ENCODE measurements around the gene NDUFS2.

Gene NDUFS2

GRCh38 chr1:161172776-161173376 is 29.3 kb upstream of the NDUFS2 start:
- DNase-seq (ENCODE audit: low read depth) = no peak

- no peak for DNase-seq (ENCODE audit: low read depth)
Observed at GRCh38 chr1:161173711-161174110, 28.5 kb upstream of the NDUFS2 start.

- DNase-seq (ENCODE audit: low read depth) = no peak
Observed at GRCh38 chr1:161174911-161175310, 27.3 kb upstream of the NDUFS2 start.

GRCh38 chr1:161175771-161176453 is 26.3 kb upstream of the NDUFS2 start:
- DNase-seq (ENCODE audit: low read depth) = no peak

- DNase-seq (ENCODE audit: low read depth) = no peak
Observed at GRCh38 chr1:161176468-161177111, 25.6 kb upstream of the NDUFS2 start.

GRCh38 chr1:161177112-161177935 is 24.8 kb upstream of the NDUFS2 start, which contains the start of gene B4GALT3:
TSS of gene B4GALT3 (minus strand) at chr1:161177507. CDS start at chr1:161176060, 1,447 bp downstream.
- DNase-seq (ENCODE audit: low read depth) = peak; percentile 93

GRCh38 chr1:161177936-161178244 is 24.3 kb upstream of the NDUFS2 start:
- DNase-seq (ENCODE audit: low read depth) = no peak

- no peak for DNase-seq (ENCODE audit: low read depth)
Observed at GRCh38 chr1:161179698-161180097, 22.5 kb upstream of the NDUFS2 start.

- no peak for DNase-seq (ENCODE audit: low read depth)
Observed at GRCh38 chr1:161180639-161181038, 21.5 kb upstream of the NDUFS2 start.

- no peak for DNase-seq (ENCODE audit: low read depth)
Observed at GRCh38 chr1:161182214-161182613, 20.0 kb upstream of the NDUFS2 start.

- DNase-seq (ENCODE audit: low read depth) = peak; percentile 47
Observed at GRCh38 chr1:161185282-161185682, 16.9 kb upstream of the NDUFS2 start.

GRCh38 chr1:161185732-161186311 is 16.3 kb upstream of the NDUFS2 start:
- DNase-seq (ENCODE audit: low read depth) = no peak

GRCh38 chr1:161187311-161187710 is 14.9 kb upstream of the NDUFS2 start:
- DNase-seq (ENCODE audit: low read depth) = no peak

- no peak for DNase-seq (ENCODE audit: low read depth)
Observed at GRCh38 chr1:161188381-161188780, 13.8 kb upstream of the NDUFS2 start.

GRCh38 chr1:161189036-161189435 is 13.1 kb upstream of the NDUFS2 start:
- DNase-seq (ENCODE audit: low read depth) = no peak

GRCh38 chr1:161190962-161191521 is 11.1 kb upstream of the NDUFS2 start:
- no peak for DNase-seq (ENCODE audit: low read depth)

GRCh38 chr1:161191971-161192370 is 10.2 kb upstream of the NDUFS2 start:
- DNase-seq (ENCODE audit: low read depth) = no peak

- no peak for DNase-seq (ENCODE audit: low read depth)
Observed at GRCh38 chr1:161192476-161193465, 9.4 kb upstream of the NDUFS2 start.

- DNase-seq (ENCODE audit: low read depth) = no peak
Observed at GRCh38 chr1:161193561-161194235, 8.5 kb upstream of the NDUFS2 start.

GRCh38 chr1:161195171-161195570 is 7.0 kb upstream of the NDUFS2 start:
- DNase-seq (ENCODE audit: low read depth) = no peak
